PC-9 (cell line): ENCODE measurements around the gene ZEB2.

Source experiments
- CTCF ChIP-seq: fragments of 200-600 bp; sonication (generic); conservative IDR thresholded peaks from 2 replicates; pipeline ENCODE4 v1.6.1; 2017; ENCODE audit warnings: mixed run types, antibody characterized with exemption, mild to moderate bottlenecking, moderate library complexity
- EZH2 ChIP-seq: fragments of 200-600 bp; sonication (generic); IDR thresholded peaks from 2 replicates; pipeline ENCODE4 v1.8.0; 2017; ENCODE audit warnings: antibody characterized with exemption, low read depth

DNA sequence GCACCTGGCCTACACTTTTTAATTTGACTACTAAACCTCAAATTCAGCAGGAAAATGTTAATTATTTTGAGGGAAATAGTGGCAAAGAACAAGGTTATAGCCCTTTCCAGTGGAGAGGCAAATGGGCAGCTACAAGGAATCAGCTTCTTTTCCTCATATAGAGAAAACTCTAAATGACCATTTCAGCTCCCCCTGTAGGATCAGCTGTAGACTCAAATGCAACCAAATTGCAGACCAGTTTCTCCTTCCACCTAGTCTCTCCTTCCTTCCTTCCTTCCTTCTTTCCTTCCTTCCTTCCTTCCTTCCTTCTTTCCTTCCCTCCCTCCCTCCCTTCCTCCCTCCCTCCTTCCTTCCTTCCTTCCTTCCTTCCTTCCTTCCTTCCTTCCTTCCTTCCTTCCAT, 158.2 kb downstream of the ZEB2 start:
- TF ChIP-seq CTCF, result no peak
- no peak for TF ChIP-seq EZH2
